IMR-90 (cell line): ENCODE measurements around the gene PNMA6E. TPM values are rescaled to one million over a fixed set of nuclear protein-coding genes. Genes with fewer than 3 reads are reported as not detected.

Experiments
- ATAC-seq: fragments of 200-7000 bp; cut with Tn5 transposase; 2 replicates; pipeline ENCODE4 v1.9.1; 2020; ENCODE audit warnings: low read depth, mild to moderate bottlenecking, moderate library complexity
- BruUV-seq: library from RNA; stranded (reverse); fragments of 400-500 nt; replicated peaks from 2 replicates; lab custom pipeline; 2021; lab: Mats Ljungman, UMichigan
- CTCF ChIA-PET: fragments of 300-600 bp; formaldehyde crosslinking; extraction: SDS; loops from one replicate; lab custom pipeline; 2021; ENCODE audit warnings: antibody characterized with exemption; lab: Yijun Ruan, JAX
- POLR2A ChIA-PET: fragments of 300-600 bp; sonication (Branson Sonifier 250); formaldehyde crosslinking; loops from one replicate; lab custom pipeline; 2022; ENCODE audit warnings: antibody characterized with exemption; ENCODE audit not compliant: unreplicated experiment; lab: Charles Lee
- DNase-seq: peaks from one replicate; pipeline ENCODE4 v3.0.0; 2013
- H2AFZ ChIP-seq: replicated peaks from 2 replicates; pipeline ENCODE3; 2013; ENCODE audit warnings: low read length, mild to moderate bottlenecking; ENCODE audit not compliant: poor library complexity
- H2AK5ac ChIP-seq: 2 replicates; pipeline ENCODE4 v1.6.1; 2013; ENCODE audit warnings: low read depth, low read length, inconsistent platforms
- H2AK9ac ChIP-seq: replicated peaks from 2 replicates; pipeline ENCODE3; 2013; ENCODE audit warnings: mild to moderate bottlenecking, low read depth, low read length, moderate library complexity; ENCODE audit not compliant: poor library complexity
- H2BK120ac ChIP-seq: 2 replicates; pipeline ENCODE4 v1.6.1; 2013; ENCODE audit warnings: low read depth, low read length, inconsistent platforms
- H2BK15ac ChIP-seq: 3 replicates; pipeline ENCODE4 v1.6.1; 2013; ENCODE audit warnings: low read depth, low read length, inconsistent platforms
- H2BK20ac ChIP-seq: 2 replicates; pipeline ENCODE4 v1.6.1; 2013; ENCODE audit warnings: low read depth, mild to moderate bottlenecking, inconsistent platforms, low read length, moderate library complexity
- H2BK5ac ChIP-seq: 2 replicates; pipeline ENCODE4 v1.6.1; 2013; ENCODE audit warnings: mild to moderate bottlenecking, low read depth, low read length, inconsistent platforms; ENCODE audit not compliant: poor library complexity, severe bottlenecking
- H3K14ac ChIP-seq: replicated peaks from 2 replicates; pipeline ENCODE4 v1.6.1; 2013; ENCODE audit warnings: low read depth, low read length, inconsistent platforms
- H3K18ac ChIP-seq: 2 replicates; pipeline ENCODE4 v1.6.1; 2013; ENCODE audit warnings: low read depth, low read length, control low read depth
- H3K23ac ChIP-seq: 2 replicates; pipeline ENCODE4 v1.6.1; 2013; ENCODE audit warnings: low read depth, low read length, inconsistent platforms
- H3K27ac ChIP-seq: 2 replicates; pipeline ENCODE4 v1.5.1; 2013; ENCODE audit warnings: mild to moderate bottlenecking, control low read depth, low read length; ENCODE audit not compliant: insufficient read depth
- H3K27me3 ChIP-seq: 2 replicates; pipeline ENCODE4 v1.6.1; 2013; ENCODE audit warnings: low read length; ENCODE audit not compliant: control insufficient read depth, insufficient read depth
- H3K36me3 ChIP-seq: 2 replicates; pipeline ENCODE4 v1.6.1; 2013; ENCODE audit warnings: low read length, mixed read lengths; ENCODE audit not compliant: control insufficient read depth, insufficient read depth
- H3K4ac ChIP-seq: 2 replicates; pipeline ENCODE4 v1.6.1; 2013; ENCODE audit warnings: low read depth, low read length, inconsistent platforms
- H3K4me1 ChIP-seq: 2 replicates; pipeline ENCODE4 v1.6.1; 2013; ENCODE audit warnings: low read length, mixed read lengths; ENCODE audit not compliant: control insufficient read depth, insufficient read depth
- H3K4me2 ChIP-seq: 2 replicates; pipeline ENCODE4 v1.6.1; 2013; ENCODE audit warnings: low read depth, mild to moderate bottlenecking, control low read depth, low read length, moderate library complexity
- H3K4me3 ChIP-seq: 2 replicates; pipeline ENCODE4 v1.5.1; 2013; ENCODE audit warnings: low read depth, mild to moderate bottlenecking, control low read depth, low read length, moderate library complexity; ENCODE audit not compliant: insufficient read depth
- H3K56ac ChIP-seq: 2 replicates; pipeline ENCODE4 v1.6.1; 2013; ENCODE audit warnings: low read length, inconsistent platforms; ENCODE audit not compliant: insufficient read depth; ENCODE audit errors: extremely low read depth
- H3K79me1 ChIP-seq, 2 experiments: 2 replicates each; pipeline ENCODE4 v1.6.1; 2013; ENCODE audit warnings: low read length in 2 of 2, inconsistent platforms in 1 of 2, low read depth in 1 of 2
- H3K9ac ChIP-seq: 2 replicates; pipeline ENCODE4 v1.6.1; 2013; ENCODE audit warnings: low read depth, low read length, control low read depth
- H3K9me1 ChIP-seq: 2 replicates; pipeline ENCODE4 v1.6.1; 2013; ENCODE audit warnings: low read length, inconsistent platforms; ENCODE audit not compliant: insufficient read depth
- H3K9me3 ChIP-seq: 2 replicates; pipeline ENCODE4 v1.6.1; 2013; ENCODE audit warnings: low read length; ENCODE audit not compliant: control insufficient read depth, insufficient read depth
- H4K20me1 ChIP-seq: 2 replicates; pipeline ENCODE4 v1.6.1; 2013; ENCODE audit warnings: low read length, inconsistent platforms; ENCODE audit not compliant: insufficient read depth
- H4K5ac ChIP-seq: 2 replicates; pipeline ENCODE4 v1.6.1; 2013; ENCODE audit warnings: mild to moderate bottlenecking, low read depth, low read length, control low read depth
- H4K8ac ChIP-seq, 2 experiments: 2 replicates each; pipeline ENCODE4 v1.6.1; 2013; ENCODE audit warnings: low read depth in 2 of 2, low read length in 2 of 2, control low read depth in 1 of 2, inconsistent platforms in 1 of 2
- H4K91ac ChIP-seq: 2 replicates; pipeline ENCODE4 v1.6.1; 2013; ENCODE audit warnings: low read depth, low read length, inconsistent platforms; ENCODE audit not compliant: insufficient read depth
- BHLHE40 ChIP-seq: fragments of 150-350 bp; IDR thresholded peaks from 2 replicates; pipeline ENCODE4 v1.6.1; 2016; ENCODE audit warnings: mild to moderate bottlenecking, low read depth, low read length
- CEBPB ChIP-seq: IDR thresholded peaks from 2 replicates; pipeline ENCODE4 v1.6.1; 2012; ENCODE audit warnings: low read depth, low read length, improper control_type of control experiment
- CHD1 ChIP-seq: IDR thresholded peaks from 2 replicates; pipeline ENCODE4 v1.6.1; 2012; ENCODE audit warnings: low read depth, low read length, improper control_type of control experiment
- ELK1 ChIP-seq: fragments of 150-350 bp; IDR thresholded peaks from 2 replicates; pipeline ENCODE4 v1.6.1; 2016; ENCODE audit warnings: low read depth, mild to moderate bottlenecking, low read length, moderate library complexity, borderline replicate concordance
- FOS ChIP-seq: fragments of 150-350 bp; IDR thresholded peaks from 2 replicates; pipeline ENCODE4 v1.6.1; 2016; ENCODE audit warnings: low read depth, low read length
- MAFK ChIP-seq: IDR thresholded peaks from 2 replicates; pipeline ENCODE4 v1.6.1; 2012; ENCODE audit warnings: low read depth, low read length, improper control_type of control experiment
- MAZ ChIP-seq: IDR thresholded peaks from 2 replicates; pipeline ENCODE4 v1.6.1; 2012; ENCODE audit warnings: low read depth, mild to moderate bottlenecking, low read length, improper control_type of control experiment, moderate library complexity, borderline replicate concordance
- MXI1 ChIP-seq: IDR thresholded peaks from 2 replicates; pipeline ENCODE4 v1.6.1; 2012; ENCODE audit warnings: low read depth, mild to moderate bottlenecking, low read length, moderate library complexity, borderline replicate concordance
- NFE2L2 ChIP-seq: fragments of 150-350 bp; IDR thresholded peaks from 2 replicates; pipeline ENCODE4 v1.6.1; 2016; ENCODE audit warnings: low read depth, mild to moderate bottlenecking, low read length
- POLR2A ChIP-seq: IDR thresholded peaks from 2 replicates; pipeline ENCODE4 v1.6.1; 2012; ENCODE audit warnings: mild to moderate bottlenecking, low read depth, low read length
- RAD21 ChIP-seq: IDR thresholded peaks from 2 replicates; pipeline ENCODE4 v1.6.1; 2012; ENCODE audit warnings: low read length, improper control_type of control experiment
- RCOR1 ChIP-seq: IDR thresholded peaks from 2 replicates; pipeline ENCODE4 v1.6.1; 2012; ENCODE audit warnings: mild to moderate bottlenecking, low read length, improper control_type of control experiment; ENCODE audit not compliant: insufficient replicate concordance
- RFX5 ChIP-seq: IDR thresholded peaks from 2 replicates; pipeline ENCODE4 v1.8.0; 2012; ENCODE audit warnings: low read depth, mild to moderate bottlenecking, low read length, moderate library complexity
- SMC3 ChIP-seq: fragments of 150-350 bp; IDR thresholded peaks from 2 replicates; pipeline ENCODE4 v1.6.1; 2016; ENCODE audit warnings: low read depth, mild to moderate bottlenecking, antibody characterized with exemption, low read length, moderate library complexity
- WGBS, 2 experiments: methylation state at CpG; one replicate each; pipeline versions ENCODE4 v1.1.5 to v1.1.7; 2013; ENCODE audit warnings: missing lambda C conversion rate in 2 of 2; ENCODE audit not compliant: insufficient read length in 1 of 2; ENCODE audit errors: extremely low coverage in 2 of 2; 5-methylcytosine and 5-hydroxymethylcytosine counted together
- dilution Hi-C: fragments of 300-500 bp; cut with HindIII; formaldehyde crosslinking; loops from one replicate; pipeline ENCODE4 v1.14.3; 2018; ENCODE audit warnings: low sequenced_read_pairs; ENCODE audit not compliant: unreplicated experiment
- in situ Hi-C: fragments of 300-500 bp; cut with MboI; formaldehyde crosslinking; loops from 3 replicates; pipeline ENCODE4 v1.14.3; 2019; ENCODE audit warnings: low sequenced_read_pairs, inconsistent platforms, mixed read lengths
- intact Hi-C: fragments of 100-400 bp; cut with micrococcal nuclease; formaldehyde crosslinking; loops from 2 replicates; pipeline ENCODE4 v1.10.0; 2022
- polyA plus RNA-seq, 3 experiments: library from polyadenylated mRNA; depleted of rRNA; stranded (reverse); fragments of >200 nt; gene quantifications; 2 replicates each; pipeline ENCODE4 v1.2.3, GENCODE V29; 2012; ENCODE audit warnings: low replicate concordance in 1 of 3
- total RNA-seq: library from RNA; depleted of rRNA; stranded (reverse); fragments of >200 nt; gene quantifications from 2 replicates; pipeline ENCODE4 v1.2.3, GENCODE V29; 2012
- TF ChIP-seq, protein P1 (sequence below): fragments of 150-350 bp; IDR thresholded peaks from 2 replicates; pipeline ENCODE4 v1.6.1; 2017; ENCODE audit warnings: mild to moderate bottlenecking, antibody characterized with exemption, low read length, low read depth
- TF ChIP-seq, protein P2 (sequence below): conservative IDR thresholded peaks from 2 replicates; pipeline ENCODE4 v1.5.1; 2012; ENCODE audit warnings: mild to moderate bottlenecking, low read depth, low read length, improper control_type of control experiment

PNMA6E gene
- total and polyA plus RNA-seq, 2 of the 4 experiments (the other 2 are of a cell fraction), result not detected

DNA sequence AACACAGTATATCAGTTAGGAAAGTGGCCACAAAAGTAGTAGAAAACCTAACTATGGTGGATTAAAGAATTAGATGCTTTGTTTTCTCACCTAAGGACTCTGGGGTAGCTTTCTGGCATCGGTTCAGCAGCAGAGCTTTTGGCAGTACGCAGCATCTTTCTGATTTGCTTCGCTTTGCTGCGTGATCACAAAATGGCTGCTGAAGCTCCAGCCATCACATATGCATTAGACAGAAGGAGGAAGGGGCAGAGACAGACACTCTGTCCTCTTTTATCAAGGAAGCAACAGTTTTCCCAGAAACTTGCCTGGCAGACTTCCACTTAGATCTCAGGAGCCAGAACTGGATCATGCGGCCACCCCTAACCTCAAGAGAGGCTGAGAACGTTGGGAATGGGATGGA, 29.6 kb upstream of the PNMA6E start:
- ATAC-seq, result no peak
- POLR2A ChIA-PET, result no interaction called here
- Histone ChIP-seq H2AK5ac (no peak overlapping the region), H3K27ac (no peak overlapping the region), H2BK15ac (no peak overlapping the region), H3K56ac (no peak overlapping the region), H3K18ac (no peak overlapping the region), H2AFZ (no peak overlapping the region), H2BK120ac (no peak overlapping the region), H3K79me1 (no peaks in the 10 kb centered on the region), H3K4me1 (no peaks in the 10 kb centered on the region), H4K91ac (no peak overlapping the region), H2BK5ac (no peak overlapping the region), H4K20me1 (no peaks in the 10 kb centered on the region), H3K27me3 (peaks cover 4% of the 10 kb centered on the region; the same call in 1 of the 2 replicates), H3K36me3 (no peaks in the 10 kb centered on the region), H3K4me2 (no peak overlapping the region), H3K14ac (no peak overlapping the region), H4K5ac (no peak overlapping the region), H3K4me3 (no peak overlapping the region), H3K23ac (no peak overlapping the region), H3K9me3 (peaks cover 12% of the 10 kb centered on the region), H3K9me1 (no peaks in the 10 kb centered on the region), H2AK9ac (no peak overlapping the region), H2BK20ac (no peak overlapping the region), H3K9ac (no peak overlapping the region), H3K4ac (no peak overlapping the region), H4K8ac (no peak overlapping the region)
- CTCF ChIA-PET, result no interaction called here
- TF ChIP-seq, protein P1, sequence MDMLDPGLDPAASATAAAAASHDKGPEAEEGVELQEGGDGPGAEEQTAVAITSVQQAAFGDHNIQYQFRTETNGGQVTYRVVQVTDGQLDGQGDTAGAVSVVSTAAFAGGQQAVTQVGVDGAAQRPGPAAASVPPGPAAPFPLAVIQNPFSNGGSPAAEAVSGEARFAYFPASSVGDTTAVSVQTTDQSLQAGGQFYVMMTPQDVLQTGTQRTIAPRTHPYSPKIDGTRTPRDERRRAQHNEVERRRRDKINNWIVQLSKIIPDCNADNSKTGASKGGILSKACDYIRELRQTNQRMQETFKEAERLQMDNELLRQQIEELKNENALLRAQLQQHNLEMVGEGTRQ, result no peak
- TF ChIP-seq CHD1 (no peak), BHLHE40 (no peak), FOS (no peak), MAZ (no peak), CEBPB (no peak), POLR2A (no peak), NFE2L2 (no peak), RFX5 (no peak), MAFK (no peak), ELK1 (no peak), MXI1 (no peak), RCOR1 (no peak), SMC3 (no peak), RAD21 (no peak)
- TF ChIP-seq, protein P2, sequence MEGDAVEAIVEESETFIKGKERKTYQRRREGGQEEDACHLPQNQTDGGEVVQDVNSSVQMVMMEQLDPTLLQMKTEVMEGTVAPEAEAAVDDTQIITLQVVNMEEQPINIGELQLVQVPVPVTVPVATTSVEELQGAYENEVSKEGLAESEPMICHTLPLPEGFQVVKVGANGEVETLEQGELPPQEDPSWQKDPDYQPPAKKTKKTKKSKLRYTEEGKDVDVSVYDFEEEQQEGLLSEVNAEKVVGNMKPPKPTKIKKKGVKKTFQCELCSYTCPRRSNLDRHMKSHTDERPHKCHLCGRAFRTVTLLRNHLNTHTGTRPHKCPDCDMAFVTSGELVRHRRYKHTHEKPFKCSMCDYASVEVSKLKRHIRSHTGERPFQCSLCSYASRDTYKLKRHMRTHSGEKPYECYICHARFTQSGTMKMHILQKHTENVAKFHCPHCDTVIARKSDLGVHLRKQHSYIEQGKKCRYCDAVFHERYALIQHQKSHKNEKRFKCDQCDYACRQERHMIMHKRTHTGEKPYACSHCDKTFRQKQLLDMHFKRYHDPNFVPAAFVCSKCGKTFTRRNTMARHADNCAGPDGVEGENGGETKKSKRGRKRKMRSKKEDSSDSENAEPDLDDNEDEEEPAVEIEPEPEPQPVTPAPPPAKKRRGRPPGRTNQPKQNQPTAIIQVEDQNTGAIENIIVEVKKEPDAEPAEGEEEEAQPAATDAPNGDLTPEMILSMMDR, result no peak
- no TSS peak for BruUV-seq
- in situ Hi-C loops, result no loop called here
- no CpG with 5 or more reads among the region's 6 CpGs for WGBS, 2 experiments
- intact Hi-C loops, result no loop called here
- DNase-seq, result no peak
- dilution Hi-C loops, result no loop called here
